HepG2 (cell line): Measurements from ENCODE around the gene ELMOD3. TPM values are rescaled to one million over a fixed set of nuclear protein-coding genes. Genes with fewer than 3 reads are reported as not detected.

Experiments used
- ATAC-seq: fragments of 200-7000 bp; cut with Tn5 transposase; 3 replicates; pipeline ENCODE4 v1.9.1; 2020; ENCODE audit warnings: mild to moderate bottlenecking, moderate library complexity
- BruUV-seq: library from RNA; stranded (reverse); fragments of 400-500 nt; replicated peaks from 2 replicates; lab custom pipeline; 2021; lab: Mats Ljungman, UMichigan
- CTCF ChIA-PET: fragments of 300-600 bp; formaldehyde crosslinking; extraction: SDS; loops from one replicate; lab custom pipeline; 2021; ENCODE audit warnings: low total read pairs, inconsistent platforms, low intra/inter-chr PET ratio; lab: Yijun Ruan, JAX
- POLR2A ChIA-PET: fragments of 350-600 bp; sonication (Branson Sonifier 250); formaldehyde crosslinking; loops from one replicate; lab custom pipeline; 2020; ENCODE audit warnings: antibody characterized with exemption, inconsistent platforms; lab: Yijun Ruan, JAX
- DNase-seq: peaks from one replicate; pipeline ENCODE4 v3.0.0-alpha.2; 2015; ENCODE audit warnings: low spot score
- FAIRE-seq: peaks from 3 replicates; lab custom pipeline; 2011; peaks lifted over from hg19 to GRCh38; lab: Jason Lieb, UNC
- H2AFZ ChIP-seq: one replicate; pipeline ENCODE4 v1.6.1; 2011; ENCODE audit warnings: low read length, inconsistent platforms
- H3K27ac ChIP-seq: fragments of 300-600 bp; 3 replicates; pipeline ENCODE4 v1.8.0; 2011; ENCODE audit warnings: mixed run types, mild to moderate bottlenecking, mixed read lengths, low read length, inconsistent platforms; ENCODE audit not compliant: insufficient read depth; ENCODE audit errors: extremely low read length
- H3K27me3 ChIP-seq, 2 experiments: fragments of 200-600 bp in 1 of 2; 2 replicates in 1 of 2; 3 replicates in 1 of 2; pipeline versions ENCODE4 v1.6.0 to v1.8.0; 2011; ENCODE audit warnings: low read length in 2 of 2, mild to moderate bottlenecking in 2 of 2, moderate library complexity in 2 of 2, inconsistent platforms in 1 of 2; ENCODE audit not compliant: insufficient read depth in 2 of 2, control insufficient read depth in 1 of 2
- H3K36me3 ChIP-seq, 2 experiments: fragments of 200-600 bp in 1 of 2; replicated peaks in 1 of 2; 2 replicates in 1 of 2; 3 replicates in 1 of 2; pipeline versions ENCODE4 v1.5.1 to v1.8.0; 2011; ENCODE audit warnings: low read length in 2 of 2, inconsistent platforms in 1 of 2; ENCODE audit not compliant: insufficient read depth in 2 of 2, control insufficient read depth in 1 of 2
- H3K4me1 ChIP-seq: 2 replicates; pipeline ENCODE4 v1.5.1; 2012; ENCODE audit warnings: low read length, inconsistent platforms; ENCODE audit not compliant: insufficient read depth
- H3K4me2 ChIP-seq: 2 replicates; pipeline ENCODE4 v1.6.0; 2011; ENCODE audit warnings: low read depth, low read length, inconsistent platforms
- H3K4me3 ChIP-seq, 3 experiments: fragments of 200-600 bp in 1 of 3; sonication (generic), shearing (Covaris generic) in 1 of 3; replicated peaks in 1 of 3; 2 replicates each; pipeline ENCODE4 v1.5.1; 2011 to 2016; ENCODE audit warnings: low read length in 3 of 3, inconsistent platforms in 2 of 3, low read depth in 2 of 3, mild to moderate bottlenecking in 2 of 3, control low read depth in 1 of 3, mixed read lengths in 1 of 3; ENCODE audit not compliant: insufficient read depth in 1 of 3
- H3K79me2 ChIP-seq: one replicate; pipeline ENCODE4 v1.6.1; 2011; ENCODE audit warnings: low read length, inconsistent platforms; ENCODE audit not compliant: insufficient read depth
- H3K9ac ChIP-seq: 2 replicates; pipeline ENCODE4 v1.6.0; 2011; ENCODE audit warnings: mild to moderate bottlenecking, low read depth, low read length, inconsistent platforms; ENCODE audit not compliant: insufficient read depth
- H3K9me3 ChIP-seq: 2 replicates; pipeline ENCODE4 v1.5.1; 2012; ENCODE audit warnings: mild to moderate bottlenecking, low read length
- H4K20me1 ChIP-seq: 2 replicates; pipeline ENCODE4 v1.6.0; 2011; ENCODE audit warnings: inconsistent platforms, mild to moderate bottlenecking, low read length, moderate library complexity; ENCODE audit not compliant: insufficient read depth
- ARHGAP35 ChIP-seq: sonication (generic); formaldehyde crosslinking; IDR thresholded peaks from 2 replicates; pipeline ENCODE4 v1.9.0; 2022; ENCODE audit warnings: mild to moderate bottlenecking, inconsistent platforms, moderate library complexity, missing genetic modification reagents, borderline replicate concordance
- CENPT ChIP-seq: sonication (generic); formaldehyde crosslinking; IDR thresholded peaks from 2 replicates; pipeline ENCODE4 v1.8.0; 2022; ENCODE audit warnings: low read depth, mild to moderate bottlenecking, moderate library complexity, missing genetic modification reagents
- FOXO1 ChIP-seq: sonication (generic); formaldehyde crosslinking; IDR thresholded peaks from 2 replicates; pipeline ENCODE4 v1.4.0; 2020; ENCODE audit warnings: missing genetic modification reagents
- HES4 ChIP-seq: sonication (generic); formaldehyde crosslinking; IDR thresholded peaks from 2 replicates; pipeline ENCODE4 v1.9.0; 2021; ENCODE audit warnings: mild to moderate bottlenecking, missing genetic modification reagents, borderline replicate concordance
- JUN ChIP-seq: sonication (generic); formaldehyde crosslinking; IDR thresholded peaks from 2 replicates; pipeline ENCODE4 v1.4.0; 2020; ENCODE audit warnings: mild to moderate bottlenecking, missing genetic modification reagents
- KAT2B ChIP-seq: fragments of 150-350 bp; IDR thresholded peaks from 2 replicates; pipeline ENCODE4 v1.6.1; 2014; ENCODE audit warnings: low read depth, low read length, borderline replicate concordance
- KLF6 ChIP-seq: IDR thresholded peaks from 2 replicates; pipeline ENCODE4 v1.8.0; 2016; ENCODE audit warnings: missing biosample characterization, missing genetic modification reagents
- NBN ChIP-seq: fragments of 450-650 bp; conservative IDR thresholded peaks from 2 replicates; pipeline ENCODE4 v1.6.1; 2017
- NR2F1 ChIP-seq, 2 experiments: fragments of 450-650 bp in 1 of 2; formaldehyde crosslinking in 1 of 2; IDR thresholded peaks; 2 replicates each; pipeline versions ENCODE4 v1.5.0 to v1.6.1; 2016 to 2020; ENCODE audit warnings: mild to moderate bottlenecking in 1 of 2, missing compliant biosample characterization in 1 of 2, missing genetic modification reagents in 1 of 2, moderate library complexity in 1 of 2
- REL ChIP-seq: sonication (generic); formaldehyde crosslinking; conservative IDR thresholded peaks from 2 replicates; pipeline ENCODE4 v1.8.0; 2022; ENCODE audit warnings: mild to moderate bottlenecking, missing genetic modification reagents, moderate library complexity
- SMC3 ChIP-seq: IDR thresholded peaks from 2 replicates; pipeline ENCODE4 v1.6.1; 2011; ENCODE audit warnings: low read length, improper control_type of control experiment
- TAF15 ChIP-seq: fragments of 200-400 bp; formaldehyde crosslinking; IDR thresholded peaks from one replicate; pipeline ENCODE4 v1.6.1; 2018; ENCODE audit warnings: mild to moderate bottlenecking, low read depth, low read length; ENCODE audit not compliant: poor library complexity, severe bottlenecking
- YY1 ChIP-seq: IDR thresholded peaks from 2 replicates; pipeline ENCODE4 v1.6.1; 2011; ENCODE audit warnings: low read length, low read depth, moderate library complexity, mild to moderate bottlenecking; ENCODE audit not compliant: insufficient read depth, insufficient replicate concordance
- ZNF3 ChIP-seq: IDR thresholded peaks from 2 replicates; pipeline ENCODE4 v1.7.0; 2017; ENCODE audit warnings: inconsistent platforms
- ZNF660 ChIP-seq: sonication (generic); formaldehyde crosslinking; IDR thresholded peaks from 2 replicates; pipeline ENCODE4 v1.5.1; 2020; ENCODE audit warnings: mild to moderate bottlenecking, low read depth, missing genetic modification reagents, borderline replicate concordance
- ZNF7 ChIP-seq: IDR thresholded peaks from 2 replicates; pipeline ENCODE4 v1.6.1; 2016; ENCODE audit warnings: missing biosample characterization, missing genetic modification reagents
- ZNF749 ChIP-seq: sonication (generic); formaldehyde crosslinking; IDR thresholded peaks from 2 replicates; pipeline ENCODE4 v1.8.0; 2022; ENCODE audit warnings: mild to moderate bottlenecking, missing genetic modification reagents, moderate library complexity, borderline replicate concordance
- in situ Hi-C: cut with HindIII; loops from 2 replicates; pipeline ENCODE4 v1.10.0; 2017; ENCODE audit warnings: low pct_unique_long_range_greater_than_20kb; ENCODE audit not compliant: extremely low pct_ligation_motif_present
- intact Hi-C: fragments of 100-400 bp; cut with micrococcal nuclease; formaldehyde crosslinking; loops from one replicate; pipeline ENCODE4 v1.10.0; 2022; ENCODE audit not compliant: unreplicated experiment
- polyA plus RNA-seq, 8 experiments: library from polyadenylated mRNA; depleted of rRNA in 3 of 8; stranded (reverse) in 7 of 8; unstranded in 1 of 8; fragments of >200 nt; fragmentation: Illumina TruSeq in 4 of 8; extraction: Trizol in 4 of 8; gene quantifications; 2 replicates each; pipeline versions ENCODE4 v1.2.1 to v1.2.3, GENCODE V29; 2011 to 2016; ENCODE audit warnings: low read depth in 4 of 8, missing spikeins in 1 of 8, mixed read lengths in 1 of 8; ENCODE audit not compliant: insufficient read depth in 1 of 8
- total RNA-seq, 5 experiments: library from RNA; depleted of rRNA; stranded (reverse); fragments of >200 nt; fragmentation: Illumina TruSeq; extraction: Trizol; gene quantifications; 2 replicates each; pipeline ENCODE4 v1.2.3, GENCODE V29; 2016; ENCODE audit warnings: low read depth in 1 of 5
- TF ChIP-seq, protein P1 (sequence below): sonication (generic); formaldehyde crosslinking; IDR thresholded peaks from 2 replicates; pipeline ENCODE4 v1.5.0; 2020; ENCODE audit warnings: missing genetic modification reagents
- TF ChIP-seq, protein P2 (sequence below): sonication (generic); formaldehyde crosslinking; IDR thresholded peaks from 2 replicates; pipeline ENCODE4 v1.4.0; 2020; ENCODE audit warnings: missing genetic modification reagents
- TF ChIP-seq, protein P3 (sequence below), 2 experiments: sonication (generic) in 1 of 2; formaldehyde crosslinking in 1 of 2; IDR thresholded peaks; 2 replicates each; pipeline versions ENCODE4 v1.4.0 to v1.6.1; 2018 to 2020; ENCODE audit warnings: missing genetic modification reagents in 2 of 2, borderline replicate concordance in 1 of 2, low read depth in 1 of 2, mild to moderate bottlenecking in 1 of 2, missing biosample characterization in 1 of 2

Gene ELMOD3
- total and polyA plus RNA-seq, 2 of the 13 experiments (the other 11 are each of a cell fraction or from before 2014, with no cell fraction given) = 13.3 to 19.5 TPM

DNA sequence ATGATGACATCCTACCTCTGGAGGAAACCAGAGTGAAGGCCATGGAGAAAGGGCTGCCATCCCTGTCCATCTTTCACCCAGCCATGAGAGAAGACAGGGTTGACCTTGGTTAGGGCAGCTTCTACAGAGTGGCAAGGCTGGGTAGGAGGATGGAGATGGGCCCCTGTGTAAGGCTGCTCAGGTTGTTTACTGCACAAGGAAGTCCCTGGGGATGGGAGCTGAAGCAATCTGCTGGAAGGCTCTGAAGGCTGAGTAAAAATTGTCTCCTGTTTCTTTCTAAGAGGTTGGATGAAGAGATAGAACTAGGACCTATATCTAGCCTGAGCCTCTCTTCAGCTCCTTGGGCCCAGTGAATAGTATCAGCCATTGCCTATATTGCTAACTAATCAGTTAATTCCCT, 14.4 kb downstream of the ELMOD3 start:
- no peak for TF ChIP-seq ZNF7 (CRISPR knock-in tag)
- no peak for TF ChIP-seq TAF15
- TF ChIP-seq KLF6 (CRISPR knock-in tag) = no peak
- no peak for TF ChIP-seq NBN
- TF ChIP-seq CENPT (CRISPR knock-in tag) = no peak
- no peak for TF ChIP-seq JUN (CRISPR knock-in tag)
- no peak for TF ChIP-seq NR2F1 (CRISPR knock-in tag; IDR thresholded peaks at IDR 0.05)
- no peak for TF ChIP-seq ARHGAP35 (CRISPR knock-in tag)
- no peak for TF ChIP-seq FOXO1 (CRISPR knock-in tag)
- TF ChIP-seq HES4 (CRISPR knock-in tag) = no peak
- TF ChIP-seq, protein P1, sequence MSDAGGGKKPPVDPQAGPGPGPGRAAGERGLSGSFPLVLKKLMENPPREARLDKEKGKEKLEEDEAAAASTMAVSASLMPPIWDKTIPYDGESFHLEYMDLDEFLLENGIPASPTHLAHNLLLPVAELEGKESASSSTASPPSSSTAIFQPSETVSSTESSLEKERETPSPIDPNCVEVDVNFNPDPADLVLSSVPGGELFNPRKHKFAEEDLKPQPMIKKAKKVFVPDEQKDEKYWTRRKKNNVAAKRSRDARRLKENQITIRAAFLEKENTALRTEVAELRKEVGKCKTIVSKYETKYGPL (CRISPR knock-in tag) = no peak
- TF ChIP-seq ZNF749 (CRISPR knock-in tag) = no peak
- no peak for TF ChIP-seq KAT2B
- no peak for TF ChIP-seq SMC3
- TF ChIP-seq ZNF660 (CRISPR knock-in tag) = no peak
- TF ChIP-seq, protein P2, sequence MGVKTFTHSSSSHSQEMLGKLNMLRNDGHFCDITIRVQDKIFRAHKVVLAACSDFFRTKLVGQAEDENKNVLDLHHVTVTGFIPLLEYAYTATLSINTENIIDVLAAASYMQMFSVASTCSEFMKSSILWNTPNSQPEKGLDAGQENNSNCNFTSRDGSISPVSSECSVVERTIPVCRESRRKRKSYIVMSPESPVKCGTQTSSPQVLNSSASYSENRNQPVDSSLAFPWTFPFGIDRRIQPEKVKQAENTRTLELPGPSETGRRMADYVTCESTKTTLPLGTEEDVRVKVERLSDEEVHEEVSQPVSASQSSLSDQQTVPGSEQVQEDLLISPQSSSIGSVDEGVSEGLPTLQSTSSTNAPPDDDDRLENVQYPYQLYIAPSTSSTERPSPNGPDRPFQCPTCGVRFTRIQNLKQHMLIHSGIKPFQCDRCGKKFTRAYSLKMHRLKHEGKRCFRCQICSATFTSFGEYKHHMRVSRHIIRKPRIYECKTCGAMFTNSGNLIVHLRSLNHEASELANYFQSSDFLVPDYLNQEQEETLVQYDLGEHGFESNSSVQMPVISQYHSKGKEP = no peak
- TF ChIP-seq, protein P3, sequence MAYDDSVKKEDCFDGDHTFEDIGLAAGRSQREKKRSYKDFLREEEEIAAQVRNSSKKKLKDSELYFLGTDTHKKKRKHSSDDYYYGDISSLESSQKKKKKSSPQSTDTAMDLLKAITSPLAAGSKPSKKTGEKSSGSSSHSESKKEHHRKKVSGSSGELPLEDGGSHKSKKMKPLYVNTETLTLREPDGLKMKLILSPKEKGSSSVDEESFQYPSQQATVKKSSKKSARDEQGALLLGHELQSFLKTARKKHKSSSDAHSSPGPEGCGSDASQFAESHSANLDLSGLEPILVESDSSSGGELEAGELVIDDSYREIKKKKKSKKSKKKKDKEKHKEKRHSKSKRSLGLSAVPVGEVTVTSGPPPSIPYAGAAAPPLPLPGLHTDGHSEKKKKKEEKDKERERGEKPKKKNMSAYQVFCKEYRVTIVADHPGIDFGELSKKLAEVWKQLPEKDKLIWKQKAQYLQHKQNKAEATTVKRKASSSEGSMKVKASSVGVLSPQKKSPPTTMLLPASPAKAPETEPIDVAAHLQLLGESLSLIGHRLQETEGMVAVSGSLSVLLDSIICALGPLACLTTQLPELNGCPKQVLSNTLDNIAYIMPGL (CRISPR knock-in tag; IDR thresholded peaks at IDR 0.05; ENCODE audit: borderline replicate concordance in 1 of 2, low read depth in 1 of 2) = no peak
- TF ChIP-seq ZNF3 = no peak
- no peak for TF ChIP-seq YY1
- TF ChIP-seq REL = no peak
- TF ChIP-seq, all 625 proteins: peak for 0
- CTCF ChIA-PET = no interaction called here
- in situ Hi-C loops = no loop called here

More for the DNA sequence above, 14.4 kb downstream of the ELMOD3 start:
- no TSS peak for BruUV-seq
- H2AFZ ChIP-seq = no peak overlapping the region
- no peak overlapping the region for H3K9ac ChIP-seq
- H3K4me1 ChIP-seq = peaks cover 51% of the 10 kb centered on the region
- no peaks in the 10 kb centered on the region for H3K27me3 ChIP-seq
- intact Hi-C loops = no loop called here
- FAIRE-seq = no peak
- POLR2A ChIA-PET = interaction anchor here (1.1 to 2.9 kb wide), 5 partner anchors 15 to 184 kb away, joined by 4 to 25 read pairs (median 6); partner anchors contain the start of genes ELMOD3, MAT2A, RETSAT and SH2D6
- ATAC-seq = no peak
- no peak overlapping the region for H3K4me3 ChIP-seq
- no peaks in the 10 kb centered on the region for H3K9me3 ChIP-seq
- no peaks in the 10 kb centered on the region for H3K79me2 ChIP-seq
- H3K36me3 ChIP-seq = no peaks in the 10 kb centered on the region
- H3K27ac ChIP-seq = no peak overlapping the region
- DNase-seq = no peak
- H3K4me2 ChIP-seq = no peak overlapping the region
- no peaks in the 10 kb centered on the region for H4K20me1 ChIP-seq
